Gastrocnemius medialis (tissue), 4 donors: ENCODE results near the gene FGFBP1.

ENCODE experiments used
- CTCF ChIP-seq, 5 experiments: fragments of 450-650 bp in 3 of 5; fragments of 200-600 bp in 2 of 5; sonication (generic) in 2 of 5; IDR thresholded peaks in 4 of 5; conservative IDR thresholded peaks in 1 of 5; 1 replicate in 4 of 5; 2 replicates in 1 of 5; pipeline ENCODE4 v1.5.1; 2016 to 2019; ENCODE audit warnings: antibody characterized with exemption in 5 of 5, mild to moderate bottlenecking in 3 of 5, moderate library complexity in 3 of 5
- POLR2A ChIP-seq, 2 donors: fragments of 450-650 bp; IDR thresholded peaks; one replicate each; pipeline ENCODE4 v1.6.1; 2017; ENCODE audit warnings: antibody characterized with exemption in 2 of 2, mild to moderate bottlenecking in 2 of 2, moderate library complexity in 2 of 2

GRCh38 chr4:15961781-15962510 is 23.4 kb upstream of the FGFBP1 start:
- TF ChIP-seq POLR2A (IDR thresholded peaks at IDR 0.05) = no peak
- TF ChIP-seq CTCF (IDR thresholded peaks at IDR 0.05 in 4 of 5, conservative IDR thresholded peaks at IDR 0.05 in 1 of 5) = no peak
